H1 (cell line): ENCODE measurements around the gene FAT2. TPM values are rescaled to one million over a fixed set of nuclear protein-coding genes. Genes with fewer than 3 reads are reported as not detected.

Experiments used
- CTCF ChIA-PET: fragments of 300-600 bp; sonication (Branson Sonifier 250); formaldehyde crosslinking; loops from one replicate; lab custom pipeline; 2021; ENCODE audit not compliant: partially characterized antibody; lab: Charles Lee
- POLR2A ChIA-PET: fragments of 300-600 bp; sonication (Branson Sonifier 250); formaldehyde crosslinking; loops from one replicate; lab custom pipeline; 2021; ENCODE audit warnings: inconsistent platforms; ENCODE audit not compliant: partially characterized antibody; lab: Charles Lee
- DNase-seq, 2 experiments: peaks; one replicate each; pipeline versions ENCODE4 v3.0.0 to v3.0.0-alpha.2; 2010 to 2022; ENCODE audit warnings: low spot score in 2 of 2, low read depth in 1 of 2, mixed read lengths in 1 of 2
- FAIRE-seq: peaks from 2 replicates; lab custom pipeline; 2011; peaks lifted over from hg19 to GRCh38; lab: Jason Lieb, UNC
- H2AFZ ChIP-seq: 2 replicates; pipeline ENCODE4 v1.8.1; 2012; ENCODE audit warnings: low read length, inconsistent platforms
- H2AK5ac ChIP-seq: 2 replicates; pipeline ENCODE4 v1.6.1; 2013; ENCODE audit warnings: low read depth, low read length
- H2BK120ac ChIP-seq: replicated peaks from 2 replicates; pipeline ENCODE3; 2013; ENCODE audit warnings: low read depth, low read length, inconsistent platforms
- H2BK12ac ChIP-seq: 2 replicates; pipeline ENCODE4 v1.6.1; 2013; ENCODE audit warnings: low read depth, low read length
- H2BK15ac ChIP-seq: 2 replicates; pipeline ENCODE4 v1.6.1; 2013; ENCODE audit warnings: low read length
- H2BK20ac ChIP-seq: 2 replicates; pipeline ENCODE4 v1.6.1; 2013; ENCODE audit warnings: low read length
- H2BK5ac ChIP-seq: 2 replicates; pipeline ENCODE4 v1.6.1; 2013; ENCODE audit warnings: low read depth, low read length
- H3K14ac ChIP-seq: 2 replicates; pipeline ENCODE4 v1.6.1; 2013; ENCODE audit warnings: inconsistent platforms; ENCODE audit not compliant: insufficient read length
- H3K18ac ChIP-seq: 2 replicates; pipeline ENCODE4 v1.6.1; 2013; ENCODE audit warnings: low read length; ENCODE audit errors: extremely low read depth
- H3K23ac ChIP-seq: 2 replicates; pipeline ENCODE4 v1.6.1; 2013; ENCODE audit warnings: inconsistent platforms; ENCODE audit not compliant: insufficient read length
- H3K23me2 ChIP-seq: 2 replicates; pipeline ENCODE4 v1.6.1; 2013; ENCODE audit warnings: low read depth, low read length
- H3K27ac ChIP-seq: 2 replicates; pipeline ENCODE4 v1.6.1; 2011; ENCODE audit warnings: low read depth, low read length, inconsistent platforms
- H3K27me3 ChIP-seq, 4 experiments: replicated peaks in 1 of 4; 1 replicate in 1 of 4; 2 replicates in 3 of 4; pipeline versions ENCODE4 v1.6.1 to v1.8.1; 2011 to 2013; ENCODE audit warnings: low read length in 3 of 4, mild to moderate bottlenecking in 3 of 4, inconsistent platforms in 2 of 4, mixed read lengths in 2 of 4, moderate library complexity in 1 of 4; ENCODE audit not compliant: control insufficient read depth in 3 of 4, insufficient read depth in 3 of 4; ENCODE audit errors: extremely low read depth in 1 of 4
- H3K36me3 ChIP-seq, 4 experiments: 2 replicates each; pipeline versions ENCODE4 v1.6.1 to v1.8.1; 2011 to 2013; ENCODE audit warnings: mild to moderate bottlenecking in 4 of 4, low read length in 3 of 4, moderate library complexity in 2 of 4, control low read depth in 1 of 4, inconsistent platforms in 1 of 4; ENCODE audit not compliant: insufficient read depth in 4 of 4, control insufficient read depth in 2 of 4
- H3K4ac ChIP-seq: replicated peaks from 2 replicates; pipeline ENCODE3; 2013; ENCODE audit warnings: low read length, low read depth, mixed read lengths, inconsistent platforms; ENCODE audit not compliant: insufficient read length
- H3K4me1 ChIP-seq, 4 experiments: replicated peaks in 1 of 4; 1 replicate in 1 of 4; 2 replicates in 3 of 4; pipeline versions ENCODE4 v1.6.1 to v1.8.1; 2011 to 2013; ENCODE audit warnings: low read length in 3 of 4, inconsistent platforms in 2 of 4, mixed read lengths in 1 of 4; ENCODE audit not compliant: insufficient read depth in 4 of 4, control insufficient read depth in 3 of 4
- H3K4me2 ChIP-seq, 2 experiments: 2 replicates each; pipeline versions ENCODE4 v1.6.1 to v1.8.1; 2011 to 2013; ENCODE audit warnings: low read depth in 2 of 2, low read length in 2 of 2, control low read depth in 1 of 2, inconsistent platforms in 1 of 2, mild to moderate bottlenecking in 1 of 2; ENCODE audit not compliant: insufficient read depth in 1 of 2
- H3K4me3 ChIP-seq, 4 experiments: fragments of 200-600, 300-600 bp in 1 of 4; sonication (generic), shearing (Covaris generic), sonication (Bioruptor Twin) in 1 of 4; 2 replicates each; pipeline versions ENCODE4 v1.5.1 to v1.8.1; 2011 to 2016; ENCODE audit warnings: low read length in 4 of 4, low read depth in 3 of 4, control low read depth in 2 of 4, inconsistent platforms in 2 of 4, mild to moderate bottlenecking in 2 of 4, mixed read lengths in 1 of 4, moderate library complexity in 1 of 4; ENCODE audit not compliant: insufficient read depth in 2 of 4; ENCODE audit errors: extremely low read depth in 1 of 4
- H3K56ac ChIP-seq: replicated peaks from 2 replicates; pipeline ENCODE3; 2013; ENCODE audit warnings: low read depth, mild to moderate bottlenecking, mixed read lengths, low read length, inconsistent platforms; ENCODE audit not compliant: insufficient read length
- H3K79me1 ChIP-seq: 2 replicates; pipeline ENCODE4 v1.6.1; 2013; ENCODE audit warnings: low read depth, low read length, control low read depth
- H3K79me2 ChIP-seq, 2 experiments: 2 replicates each; pipeline versions ENCODE4 v1.6.1 to v1.8.1; 2012 to 2013; ENCODE audit warnings: low read length in 2 of 2, mild to moderate bottlenecking in 2 of 2, inconsistent platforms in 1 of 2; ENCODE audit not compliant: insufficient read depth in 2 of 2, control insufficient read depth in 1 of 2
- H3K9ac ChIP-seq, 4 experiments: replicated peaks in 1 of 4; 1 replicate in 1 of 4; 2 replicates in 3 of 4; pipeline versions ENCODE4 v1.6.1 to v1.8.1; 2011 to 2013; ENCODE audit warnings: low read depth in 3 of 4, low read length in 3 of 4, control low read depth in 2 of 4, mild to moderate bottlenecking in 2 of 4, moderate library complexity in 2 of 4, inconsistent platforms in 1 of 4; ENCODE audit errors: extremely low read depth in 1 of 4
- H3K9me3 ChIP-seq, 2 experiments: 2 replicates each; pipeline versions ENCODE4 v1.6.1 to v1.8.1; 2012 to 2013; ENCODE audit warnings: mild to moderate bottlenecking in 2 of 2, moderate library complexity in 2 of 2, control low read depth in 1 of 2, inconsistent platforms in 1 of 2, low read depth in 1 of 2, low read length in 1 of 2, mixed read lengths in 1 of 2; ENCODE audit not compliant: insufficient read depth in 2 of 2
- H4K20me1 ChIP-seq, 2 experiments: replicated peaks in 1 of 2; 2 replicates each; pipeline versions ENCODE3 to v1.8.1; 2011 to 2013; ENCODE audit warnings: inconsistent platforms in 2 of 2, low read length in 2 of 2, mild to moderate bottlenecking in 1 of 2; ENCODE audit not compliant: insufficient read depth in 2 of 2, control insufficient read depth in 1 of 2
- H4K5ac ChIP-seq: 2 replicates; pipeline ENCODE4 v1.6.1; 2013; ENCODE audit warnings: low read length, low read depth, mixed read lengths, inconsistent platforms; ENCODE audit not compliant: insufficient read length
- H4K8ac ChIP-seq: 2 replicates; pipeline ENCODE4 v1.8.0; 2013; ENCODE audit warnings: mild to moderate bottlenecking, moderate library complexity, low read length, inconsistent platforms; ENCODE audit not compliant: insufficient read depth; ENCODE audit errors: extremely low read depth
- H4K91ac ChIP-seq: replicated peaks from 2 replicates; pipeline ENCODE3; 2013; ENCODE audit warnings: low read length, mixed read lengths, inconsistent platforms; ENCODE audit not compliant: insufficient read length
- EGR1 ChIP-seq: IDR thresholded peaks from 2 replicates; pipeline ENCODE4 v1.6.1; 2011; ENCODE audit warnings: low read depth, low read length, borderline replicate concordance
- FOSL1 ChIP-seq: IDR thresholded peaks from 2 replicates; pipeline ENCODE4 v1.6.1; 2011; ENCODE audit warnings: mild to moderate bottlenecking, low read depth, low read length, moderate library complexity; ENCODE audit not compliant: insufficient read depth
- KDM5A ChIP-seq: fragments of 200-600 bp; IDR thresholded peaks from 2 replicates; pipeline ENCODE4 v1.7.1; 2012; ENCODE audit warnings: mild to moderate bottlenecking, low read length, inconsistent platforms, mixed read lengths
- MAX ChIP-seq: IDR thresholded peaks from 2 replicates; pipeline ENCODE4 v1.6.1; 2012; ENCODE audit warnings: inconsistent platforms
- NANOG ChIP-seq: IDR thresholded peaks from 2 replicates; pipeline ENCODE4 v1.6.1; 2011; ENCODE audit warnings: low read length, low read depth, mild to moderate bottlenecking, inconsistent platforms; ENCODE audit not compliant: insufficient read depth, poor library complexity, severe bottlenecking
- POU5F1 ChIP-seq: IDR thresholded peaks from 2 replicates; pipeline ENCODE4 v1.6.1; 2011; ENCODE audit warnings: low read depth, mild to moderate bottlenecking, low read length, moderate library complexity
- RBBP5 ChIP-seq: IDR thresholded peaks from 2 replicates; pipeline ENCODE4 v1.7.1; 2012; ENCODE audit warnings: low read depth, mild to moderate bottlenecking, inconsistent platforms, low read length, moderate library complexity, borderline replicate concordance
- RXRA ChIP-seq: IDR thresholded peaks from 2 replicates; pipeline ENCODE4 v1.6.1; 2011; ENCODE audit warnings: low read depth, mild to moderate bottlenecking, low read length, moderate library complexity; ENCODE audit not compliant: insufficient read depth
- SAP30 ChIP-seq: fragments of 300-600 bp; sonication (generic); IDR thresholded peaks from 2 replicates; pipeline ENCODE4 v1.7.1; 2012; ENCODE audit warnings: low read length, moderate library complexity, mild to moderate bottlenecking, inconsistent platforms; ENCODE audit not compliant: insufficient read depth, insufficient replicate concordance
- SIN3A ChIP-seq, 2 experiments: IDR thresholded peaks in 1 of 2; conservative IDR thresholded peaks in 1 of 2; 2 replicates each; pipeline ENCODE4 v1.6.1; 2011 to 2012; ENCODE audit warnings: low read length in 2 of 2, improper control_type of control experiment in 1 of 2, low read depth in 1 of 2, mild to moderate bottlenecking in 1 of 2
- TEAD4 ChIP-seq: IDR thresholded peaks from 2 replicates; pipeline ENCODE4 v1.6.1; 2012; ENCODE audit warnings: low read depth, low read length, inconsistent platforms, mixed read lengths
- WGBS, 2 experiments: shearing (Covaris generic) in 1 of 2; methylation state at CpG; one replicate each; pipeline versions ENCODE4 v1.1.6 to v1.1.7; 2013 to 2015; ENCODE audit warnings: low lambda C conversion rate in 2 of 2, mixed read lengths in 2 of 2, inconsistent platforms in 1 of 2, low coverage in 1 of 2, missing lambda C conversion rate in 1 of 2; ENCODE audit not compliant: insufficient replicate concordance in 2 of 2, insufficient coverage in 1 of 2, insufficient read length in 1 of 2; ENCODE audit errors: extremely low coverage in 1 of 2, missing lambda C conversion rate in 1 of 2; 5-methylcytosine and 5-hydroxymethylcytosine counted together
- polyA plus RNA-seq, 7 experiments: library from polyadenylated mRNA; depleted of rRNA in 3 of 7; stranded (reverse) in 5 of 7; unstranded in 2 of 7; fragments of >200 nt in 5 of 7; fragments of 200-250 nt in 2 of 7; gene quantifications; 1 replicate in 5 of 7; 2 replicates in 1 of 7; 4 replicates in 1 of 7; pipeline versions ENCODE4 v1.2.1 to v1.2.3, GENCODE V29; 2011 to 2013; ENCODE audit warnings: missing spikeins in 2 of 7, mixed read lengths in 2 of 7
- total RNA-seq: library from RNA; stranded (reverse); fragmentation: NEBNext Ultra II Directional; extraction: Animal tissue kit (Norgen Biotek cat#: 25700); gene quantifications from 2 replicates; pipeline ENCODE4 v1.2.1, GENCODE V29; 2021

FAT2 gene
- total and polyA plus RNA-seq, 2 of the 8 experiments (the other 6 are each of a cell fraction or from before 2014, with no cell fraction given): 0.12 to 0.30 TPM

DNA sequence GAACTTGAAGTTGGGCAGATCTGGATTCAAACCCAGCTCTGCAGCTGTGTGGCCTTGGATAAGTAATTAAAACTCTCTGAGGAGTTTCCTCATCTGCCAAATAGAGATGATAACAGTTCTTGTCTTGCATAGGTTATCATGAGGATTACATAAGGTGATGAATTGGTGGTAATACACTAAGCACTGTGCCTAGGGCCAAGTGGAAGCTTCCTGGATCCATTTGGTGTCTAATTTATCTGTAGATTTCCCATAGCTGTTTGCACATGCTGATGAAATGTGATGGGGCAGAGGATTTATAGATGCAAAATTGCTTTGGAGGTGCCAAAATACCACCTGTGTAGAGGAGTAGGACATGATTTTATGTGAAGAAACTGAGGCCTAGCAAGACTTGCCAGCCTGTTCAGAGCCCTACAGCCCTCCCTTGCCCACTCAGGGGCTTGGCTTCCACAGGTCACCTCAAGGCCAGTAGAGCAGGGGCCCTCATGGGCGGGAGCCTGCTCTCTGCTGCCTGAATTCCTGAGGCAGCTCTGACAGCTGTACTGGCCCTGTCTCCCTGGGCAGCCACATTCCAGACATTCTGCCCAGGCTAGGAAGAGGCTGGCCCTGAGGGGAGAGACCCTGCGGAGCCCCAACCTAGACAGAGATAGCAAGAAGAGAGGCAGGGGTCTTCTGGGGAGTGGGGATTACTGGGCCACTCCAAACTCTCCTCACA lies 5.9 kb upstream of the FAT2 start:
- Histone ChIP-seq H3K27ac (no peak overlapping the region), H3K56ac (no peak overlapping the region), H3K9me3 (no peaks in the 10 kb centered on the region), H2AK5ac (no peak overlapping the region), H4K5ac (no peak overlapping the region), H2BK120ac (no peak overlapping the region), H3K23me2 (no peaks in the 10 kb centered on the region; the same call in 1 of the 2 replicates), H3K36me3 (no peaks in the 10 kb centered on the region), H3K14ac (no peak overlapping the region), H2BK12ac (peak overlapping the region; percentile 4; the same call in 1 of the 2 replicates), H3K79me1 (no peaks in the 10 kb centered on the region), H2BK5ac (no peak overlapping the region), H3K9ac (no peak overlapping the region), H3K18ac (no peak overlapping the region), H3K79me2 (no peaks in the 10 kb centered on the region), H4K91ac (no peak overlapping the region), H3K4ac (no peak overlapping the region), H4K20me1 (no peaks in the 10 kb centered on the region), H3K4me1 (peaks cover 2 to 20% (median 9%) of the 10 kb centered on the region in 4 experiments; a peak in 5 of 7 replicates), H4K8ac (no peak overlapping the region), H3K23ac (no peak overlapping the region), H3K4me3 (no peak overlapping the region; a peak in 1 of 8 replicates), H3K27me3 (no peaks in the 10 kb centered on the region), H2BK15ac (no peak overlapping the region), H2BK20ac (no peak overlapping the region), H2AFZ (no peak overlapping the region), H3K4me2 (peak overlapping the region in 1 of 2 experiments; percentile 10; a peak in 1 of 4 replicates)
- ChIA-PET POLR2A (interaction anchor here (0.8 kb wide), 1 partner anchor 23 kb away, joined by 3 read pairs; no protein-coding TSS in a partner anchor), CTCF (interaction anchor here (0.9 to 1.8 kb wide), 13 partner anchors 10 to 277 kb away, joined by 3 to 10 read pairs (median 4); no protein-coding TSS in a partner anchor)
- no peak for FAIRE-seq
- no peak for DNase-seq
- 23% methylated on average over 2 of the region's 2 CpGs; no CpG with 5 or more reads in 1 of the 2 experiments for WGBS, 2 experiments
- TF ChIP-seq MAX (peak; percentile 67), RBBP5 (no peak), RXRA (0 out of 2 replicates have a peak, but pooled peaks have one; percentile 14), POU5F1 (no peak), EGR1 (no peak), FOSL1 (no peak), TEAD4 (peak; percentile 100), KDM5A (no peak), NANOG (no peak), SIN3A (conservative IDR thresholded peaks at IDR 0.05 in 1 of 2, IDR thresholded peaks at IDR 0.05 in 1 of 2; ENCODE audit: low read depth in 1 of 2, low read length in 2 of 2) (peak; percentile 98 to 99), SAP30 (peak; percentile 57)
